Measurements from ENCODE around the gene ACAA1.

The ACAA1 gene

GRCh38 chr3:38119821-38120692, 16.9 kb downstream of the ACAA1 start:
- in situ Hi-C loops (cut with HindIII; ENCODE audit: low sequenced_read_pairs) = no loop called here

- in situ Hi-C loops (cut with HindIII; ENCODE audit: low sequenced_read_pairs) = no loop called here
Observed at GRCh38 chr3:38119248-38119544, 17.7 kb downstream of the ACAA1 start.

GRCh38 chr3:38118421-38119247, 18.3 kb downstream of the ACAA1 start:
- in situ Hi-C loops (cut with HindIII; ENCODE audit: low sequenced_read_pairs) = no loop called here

GRCh38 chr3:38117748-38118420, 19.0 kb downstream of the ACAA1 start:
- in situ Hi-C loops (cut with HindIII; ENCODE audit: low sequenced_read_pairs) = no loop called here

GRCh38 chr3:38117163-38117716, 19.7 kb downstream of the ACAA1 start:
- in situ Hi-C loops (cut with HindIII; ENCODE audit: low sequenced_read_pairs) = no loop called here

- in situ Hi-C loops (cut with HindIII; ENCODE audit: low sequenced_read_pairs) = no loop called here
Observed at GRCh38 chr3:38116471-38117162, 20.3 kb downstream of the ACAA1 start.

GRCh38 chr3:38115645-38116427, 21.1 kb downstream of the ACAA1 start:
- in situ Hi-C loops (cut with HindIII; ENCODE audit: low sequenced_read_pairs) = no loop called here

GRCh38 chr3:38114875-38115644, 21.9 kb downstream of the ACAA1 start:
- in situ Hi-C loops (cut with HindIII; ENCODE audit: low sequenced_read_pairs) = no loop called here

- in situ Hi-C loops (cut with HindIII; ENCODE audit: low sequenced_read_pairs) = no loop called here
Observed at GRCh38 chr3:38114052-38114874, 22.7 kb downstream of the ACAA1 start.

GRCh38 chr3:38112378-38112761, 24.6 kb downstream of the ACAA1 start:
- in situ Hi-C loops (cut with HindIII; ENCODE audit: low sequenced_read_pairs) = no loop called here

- in situ Hi-C loops (cut with HindIII; ENCODE audit: low sequenced_read_pairs) = no loop called here
Observed at GRCh38 chr3:38111696-38112377, 25.1 kb downstream of the ACAA1 start.

- in situ Hi-C loops (cut with HindIII; ENCODE audit: low sequenced_read_pairs) = no loop called here
Observed at GRCh38 chr3:38111201-38111600, 25.7 kb downstream of the ACAA1 start.

- in situ Hi-C loops (cut with HindIII; ENCODE audit: low sequenced_read_pairs) = no loop called here
Observed at GRCh38 chr3:38110314-38111050, 26.4 kb downstream of the ACAA1 start.

GRCh38 chr3:38109580-38110313, 27.2 kb downstream of the ACAA1 start:
- in situ Hi-C loops (cut with HindIII; ENCODE audit: low sequenced_read_pairs) = no loop called here

GRCh38 chr3:38108649-38109579, 28.0 kb downstream of the ACAA1 start:
- in situ Hi-C loops (cut with HindIII; ENCODE audit: low sequenced_read_pairs) = no loop called here
